Globus pallidus (tissue), 1 donor: ENCODE results near the gene ROBO3.

Experiments used
- DNase-seq: peaks from one replicate; pipeline ENCODE4 v3.0.0-alpha.2; 2015; ENCODE audit warnings: low spot score

The ROBO3 gene

GRCh38 chr11:124875943-124876817 lies 10.9 kb downstream of the ROBO3 start:
- peak; percentile 90 for DNase-seq

DNA sequence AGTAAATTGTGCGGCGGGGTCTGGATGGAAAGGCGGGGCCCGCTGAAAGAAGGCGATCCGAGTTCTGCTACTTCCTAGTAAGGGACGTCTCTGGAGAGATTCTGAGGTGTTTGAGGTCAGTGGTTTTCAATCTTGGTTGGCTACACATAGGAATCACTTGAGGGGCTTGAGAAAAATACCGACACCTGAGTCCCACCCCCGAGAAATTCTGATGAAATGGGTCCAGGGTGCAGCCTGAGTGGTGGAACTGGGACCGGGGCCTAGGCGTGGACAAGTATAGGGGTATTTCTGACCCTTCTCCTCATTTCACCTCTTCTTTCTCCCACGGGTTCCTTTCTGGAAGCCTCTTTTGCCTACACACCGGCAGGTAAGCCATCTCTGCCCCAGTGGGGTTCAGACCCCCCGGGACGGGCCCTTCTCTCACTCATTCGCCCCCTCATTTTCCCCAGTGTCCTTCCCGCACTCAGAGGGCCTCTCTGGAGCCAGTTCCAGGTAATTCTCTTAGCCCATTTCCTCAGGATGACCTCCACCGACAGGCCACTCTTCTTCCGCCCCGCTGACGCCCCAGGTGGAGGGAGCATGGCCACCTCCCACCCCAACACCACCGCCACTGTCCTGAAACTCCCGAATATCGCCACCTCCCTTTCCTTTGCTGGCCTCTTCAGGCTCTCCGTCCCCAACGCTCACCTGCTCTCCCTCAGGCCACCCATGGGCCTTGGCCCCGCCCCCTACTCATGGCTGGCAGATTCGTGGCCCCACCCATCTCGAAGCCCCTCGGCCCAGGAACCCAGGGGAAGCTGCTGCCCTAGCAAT lies 11.8 kb downstream of the ROBO3 start:
- no peak for DNase-seq

GRCh38 chr11:124877631-124877909 lies 12.3 kb downstream of the ROBO3 start:
- no peak for DNase-seq

GRCh38 chr11:124877910-124878758 lies 12.9 kb downstream of the ROBO3 start:
- no peak for DNase-seq

DNA sequence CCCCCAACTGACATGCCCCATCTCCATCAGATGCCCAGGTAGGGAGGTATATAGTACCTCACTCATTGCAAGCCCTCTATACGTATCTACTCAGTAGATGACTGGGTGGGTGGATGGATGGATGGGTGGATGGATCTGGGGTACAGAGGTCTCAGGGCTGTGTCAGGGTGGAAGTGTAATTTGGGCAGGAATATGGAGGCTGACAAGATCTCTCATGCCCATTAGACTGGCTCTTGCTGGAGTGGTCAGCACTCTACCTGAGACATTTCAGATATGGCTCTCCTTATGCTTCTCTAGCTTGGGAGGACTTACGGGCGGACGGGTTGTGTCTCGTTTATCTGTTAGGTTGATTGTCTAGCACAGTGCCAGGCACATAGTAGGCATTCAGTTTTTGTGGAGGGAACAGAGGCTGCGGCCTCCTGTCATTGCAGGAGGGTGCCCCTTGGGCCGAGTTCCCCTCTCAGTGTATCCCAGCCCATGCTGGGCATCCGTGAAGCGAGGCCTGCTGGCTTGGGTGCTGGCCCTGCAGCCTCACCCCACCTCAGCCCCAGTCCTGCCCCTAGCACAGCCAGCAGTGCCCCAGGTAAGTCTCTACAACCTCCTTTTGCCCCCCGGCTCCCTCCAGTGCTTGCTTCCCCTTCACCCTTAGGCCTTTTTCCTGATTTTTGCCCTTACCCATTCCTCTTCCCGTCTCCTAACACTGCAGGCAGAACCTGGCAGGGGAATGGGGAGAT lies 13.7 kb downstream of the ROBO3 start:
- no peak for DNase-seq

DNA sequence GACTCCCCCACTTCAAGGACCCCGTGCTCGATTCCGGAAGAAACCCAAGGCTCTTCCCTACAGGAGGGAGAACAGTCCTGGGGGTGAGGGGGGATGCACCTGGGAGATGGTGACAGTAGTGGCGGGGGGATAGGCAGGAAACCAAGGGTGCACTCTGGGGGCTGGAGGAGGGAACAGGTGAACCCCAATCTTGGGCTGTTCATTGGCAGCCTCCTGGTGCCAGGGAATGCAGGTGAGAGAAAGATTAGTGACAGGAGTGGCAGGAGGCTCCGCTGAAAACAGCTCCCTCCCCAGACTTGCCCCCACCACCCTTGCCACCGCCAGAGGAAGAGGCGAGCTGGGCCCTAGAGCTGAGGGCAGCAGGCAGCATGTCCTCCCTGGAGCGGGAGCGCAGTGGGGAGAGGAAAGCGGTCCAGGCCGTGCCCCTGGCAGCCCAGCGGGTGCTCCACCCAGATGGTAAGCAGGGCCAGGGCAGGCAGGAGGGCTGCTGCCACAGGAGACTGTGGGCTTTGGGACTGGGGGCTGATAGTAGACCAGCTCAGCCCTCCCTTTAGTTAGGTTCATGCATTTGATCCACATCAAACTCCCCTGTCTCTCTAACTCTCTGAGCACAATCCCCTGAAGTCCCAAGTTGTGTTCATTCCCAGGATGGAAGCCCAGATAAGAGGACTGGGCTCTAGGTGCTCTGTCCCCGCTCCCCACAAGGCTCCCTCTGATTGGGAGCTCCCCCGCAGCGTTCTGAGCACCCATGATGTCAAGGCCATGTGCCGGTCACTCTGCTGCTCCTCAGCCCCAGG lies 14.5 kb downstream of the ROBO3 start:
- no peak for DNase-seq

DNA sequence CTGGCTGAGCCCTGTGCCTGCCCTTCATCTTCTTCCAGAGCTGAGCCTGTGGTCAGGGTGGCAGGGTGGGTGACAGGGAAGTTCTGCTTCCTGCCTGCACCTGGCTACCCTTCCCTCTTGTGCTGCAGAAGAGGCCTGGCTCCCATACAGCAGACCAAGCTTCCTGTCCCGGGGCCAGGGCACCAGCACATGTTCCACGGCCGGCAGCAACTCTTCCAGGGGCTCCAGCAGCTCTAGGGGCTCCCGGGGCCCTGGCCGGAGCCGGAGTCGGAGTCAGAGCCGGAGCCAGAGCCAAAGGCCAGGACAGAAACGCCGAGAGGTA lies 15.0 kb downstream of the ROBO3 start:
- no peak for DNase-seq

- no peak for DNase-seq
These were observed 15.7 kb downstream of the ROBO3 start for GRCh38 chr11:124880958-124881357.

DNA sequence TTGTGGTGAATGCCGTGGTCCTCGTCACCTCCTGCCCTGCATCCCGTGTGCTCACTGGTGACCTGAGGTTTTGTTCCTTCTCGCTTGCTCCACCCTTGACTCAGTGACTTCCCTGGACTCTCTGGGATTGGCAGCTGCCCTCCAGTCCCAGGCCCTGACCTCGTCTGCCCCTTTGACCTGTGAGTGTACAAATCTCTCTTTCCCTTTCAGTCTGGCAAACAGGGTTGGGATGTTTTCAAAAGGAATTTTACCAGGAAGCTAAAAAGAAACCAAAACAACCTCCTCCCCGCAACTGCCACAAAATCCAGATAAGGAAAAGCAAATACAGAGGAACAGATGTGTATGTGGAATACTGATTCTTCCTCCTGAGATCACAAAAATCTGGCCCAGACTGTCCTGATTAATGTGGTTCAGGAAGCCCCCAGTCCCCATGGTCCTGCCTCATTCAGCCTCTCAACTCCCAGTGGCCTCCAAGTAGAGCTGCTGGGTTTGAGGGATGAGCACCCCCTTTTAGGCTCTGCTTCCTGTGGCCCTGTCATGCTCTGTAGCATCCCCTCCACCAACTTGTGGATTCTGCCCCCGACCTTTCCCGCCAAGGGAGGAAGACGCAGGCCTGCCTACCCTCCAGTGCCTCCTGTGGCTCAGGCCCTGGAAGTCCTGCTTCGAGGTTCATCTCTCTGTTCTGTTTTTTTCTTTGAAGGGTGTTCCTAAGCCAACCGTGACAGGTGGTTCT lies 17.3 kb downstream of the ROBO3 start:
- no peak for DNase-seq

- DNase-seq = no peak
These were observed 19.1 kb downstream of the ROBO3 start for GRCh38 chr11:124884340-124884739.

- DNase-seq = no peak
These were observed 19.7 kb downstream of the ROBO3 start for GRCh38 chr11:124884869-124885479.

DNA sequence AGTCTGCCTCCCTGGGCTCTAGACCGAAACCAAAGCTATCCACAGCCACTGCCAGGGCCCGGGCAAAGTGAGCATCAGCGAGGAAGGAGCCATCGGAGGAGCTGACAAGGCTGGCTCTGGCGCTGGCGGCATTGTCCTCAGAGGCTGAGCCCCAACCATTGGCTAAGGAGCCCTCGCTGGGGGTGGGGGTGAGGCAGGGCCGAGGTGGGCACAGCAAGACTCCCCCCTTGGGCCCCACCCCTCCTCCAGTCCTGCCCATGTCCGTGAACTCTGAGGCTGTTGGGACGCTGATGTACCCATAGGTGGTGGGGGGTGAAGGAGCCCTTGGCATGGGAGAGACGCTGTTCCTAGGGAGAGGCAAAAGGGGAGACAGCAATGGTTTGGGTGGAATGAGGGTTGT lies 21.2 kb downstream of the ROBO3 start:
- no peak for DNase-seq

DNA sequence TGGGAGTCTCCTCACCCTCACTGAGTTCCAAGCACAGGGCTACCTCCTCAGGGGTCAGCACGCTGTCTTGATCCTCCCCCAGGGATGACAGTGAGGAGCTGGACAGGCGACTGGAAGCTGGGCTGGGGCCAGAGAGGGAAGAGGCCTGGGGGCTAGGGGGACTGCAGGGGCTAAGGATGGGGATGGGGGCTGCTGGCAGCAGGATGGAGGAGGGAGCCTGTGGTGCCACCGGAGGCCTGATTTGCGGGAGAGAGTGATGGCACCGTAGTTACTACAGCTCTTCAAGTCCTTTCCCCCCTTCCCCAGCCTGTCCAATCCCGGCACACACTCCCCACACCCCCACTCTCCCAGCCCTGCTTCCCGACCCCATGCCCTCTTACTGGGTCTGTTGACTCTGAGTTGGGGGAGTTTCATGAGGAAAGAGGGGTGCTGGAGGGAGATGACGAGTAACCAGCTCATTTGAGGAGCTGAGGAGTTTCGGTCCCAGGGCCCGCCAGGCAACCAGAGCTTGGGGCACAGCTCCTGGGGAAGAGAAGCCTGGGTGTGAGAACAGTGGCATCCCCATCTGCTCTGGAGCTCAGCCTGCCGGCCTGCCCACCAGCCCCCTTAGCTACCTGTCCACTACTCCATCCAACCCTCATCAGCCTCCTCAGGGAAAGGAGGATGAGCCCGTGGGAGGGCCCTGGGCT lies 21.9 kb downstream of the ROBO3 start:
- DNase-seq = no peak

DNA sequence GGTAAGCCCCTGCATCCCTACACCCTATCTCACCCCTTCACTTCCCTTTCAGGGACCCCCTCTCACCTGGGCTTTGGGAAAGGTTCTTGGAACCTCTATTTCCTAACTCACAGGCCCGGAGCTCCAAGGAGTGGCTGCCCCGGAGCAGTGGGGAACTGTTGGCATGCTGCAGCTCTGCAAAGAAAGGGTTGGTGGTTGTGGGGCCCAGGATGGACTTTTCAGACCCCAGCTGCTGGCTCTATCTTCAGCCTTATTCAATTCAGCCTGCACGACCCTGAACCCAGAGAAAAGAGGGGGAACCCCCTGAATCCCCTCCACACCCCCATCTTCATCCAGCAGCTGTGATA lies 22.4 kb downstream of the ROBO3 start:
- DNase-seq = no peak

DNA sequence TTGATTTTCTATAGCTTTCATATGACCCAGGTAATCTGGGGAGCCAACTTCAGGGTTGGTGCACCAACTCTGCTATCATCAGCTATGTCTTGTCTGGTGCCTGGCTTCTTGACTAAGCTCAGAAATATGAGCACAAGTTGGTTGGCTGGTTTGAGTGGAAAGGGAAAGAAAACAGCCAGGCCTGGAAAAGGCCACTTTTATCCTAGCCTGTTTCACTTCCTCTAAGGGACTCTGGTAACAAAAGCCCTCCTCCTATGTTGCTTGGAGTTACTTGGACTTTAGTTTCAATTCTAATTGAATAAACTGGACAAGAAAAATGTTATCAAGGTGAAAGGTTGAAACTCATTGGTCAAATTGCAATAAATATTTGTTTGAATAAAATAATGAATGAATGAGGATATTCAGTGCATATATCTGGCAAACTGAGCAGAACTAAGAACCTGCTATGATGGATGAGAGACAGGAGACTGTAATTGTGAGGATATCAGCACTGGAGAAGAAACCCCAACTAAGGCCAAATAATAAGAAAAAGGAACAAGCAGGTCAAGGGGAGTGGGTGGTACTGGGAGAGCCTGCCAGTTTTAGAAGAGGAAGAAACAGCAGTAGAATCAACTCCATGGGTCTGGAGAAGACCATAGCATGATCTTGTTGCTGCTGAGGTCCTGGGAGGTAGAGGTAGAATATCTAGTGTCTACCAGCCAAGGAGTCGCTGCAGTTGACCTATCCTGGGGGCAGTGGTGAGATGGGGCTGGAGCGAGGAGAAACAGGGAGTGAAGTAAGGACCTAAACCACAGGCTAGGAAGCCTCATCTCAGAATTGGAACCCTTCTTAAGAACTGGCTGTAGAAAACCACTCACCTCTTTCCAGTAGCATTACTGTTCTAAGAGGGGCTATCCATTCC lies 24.2 kb downstream of the ROBO3 start:
- no peak for DNase-seq

DNA sequence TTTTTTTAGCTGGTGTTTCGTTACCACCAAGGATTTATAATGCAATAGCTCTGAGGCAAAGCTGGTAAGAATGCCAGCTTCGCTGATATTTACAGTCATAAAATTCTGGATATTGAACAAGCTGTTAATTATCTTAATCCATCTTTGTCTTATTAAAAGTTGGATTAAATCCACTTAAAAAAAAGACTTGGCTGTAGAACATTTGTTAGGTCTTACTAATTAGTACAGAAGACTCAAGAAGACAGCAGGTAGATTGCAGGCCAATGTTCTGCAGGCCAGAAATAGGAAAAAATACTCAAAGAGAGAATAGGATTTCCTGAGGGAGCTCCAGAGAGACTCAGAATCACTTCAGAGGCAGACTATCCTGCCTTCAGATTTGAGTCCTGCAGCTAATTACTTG lies 24.9 kb downstream of the ROBO3 start:
- DNase-seq = no peak

DNA sequence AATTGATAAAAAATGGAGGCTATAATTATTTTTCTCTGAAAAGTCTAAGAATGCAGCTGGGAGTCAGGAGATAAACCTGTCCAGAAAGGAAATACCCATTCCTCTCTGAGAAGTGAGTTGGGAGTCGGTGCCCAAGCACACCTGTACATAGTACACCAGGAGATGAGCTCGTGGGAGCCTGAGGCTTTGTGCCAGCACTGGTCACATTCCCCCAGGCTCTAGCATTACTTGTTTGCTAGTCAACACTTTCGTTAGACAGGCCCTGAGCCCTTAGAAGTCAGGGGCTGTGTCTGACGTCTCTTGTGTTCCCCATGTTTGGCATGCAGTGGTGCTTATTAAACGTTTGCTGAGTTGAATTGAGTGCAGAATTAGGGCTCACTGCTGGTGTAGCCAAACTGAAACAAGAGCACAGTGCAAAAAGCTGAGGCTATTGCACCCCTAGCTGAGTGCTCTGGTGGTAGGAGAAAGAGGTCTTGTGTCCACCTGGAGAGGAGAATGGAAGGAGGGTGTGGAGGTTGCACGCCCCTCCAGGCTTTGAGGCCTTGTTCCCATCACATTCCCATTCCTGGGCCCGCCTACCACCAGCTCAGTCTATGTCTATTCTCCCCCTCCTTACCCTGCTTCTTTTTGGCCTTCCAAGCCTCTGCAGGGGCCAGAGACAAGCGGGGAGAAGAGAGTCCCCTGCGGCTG lies 25.6 kb downstream of the ROBO3 start:
- no peak for DNase-seq

- no peak for DNase-seq
These were observed 26.2 kb downstream of the ROBO3 start for GRCh38 chr11:124891373-124891861.
